Measurements from ENCODE around the gene NUBP1.
"Not testable (repeated sequence)": the region's sequence is repeated elsewhere in the genome, so short reads cannot be mapped to it uniquely, and the experiment has no call there.

NUBP1 gene

GRCh38 chr16:10776923-10777322 is 33.3 kb downstream of the NUBP1 start:
- H3K4me3 ChIP-seq (ENCODE audit: low read length); H3K27me3 ChIP-seq (ENCODE audit: insufficient read depth, low read length); H3K36me3 ChIP-seq (ENCODE audit: insufficient read depth, low read depth, low read length); H3K9me3 ChIP-seq (ENCODE audit: insufficient read depth, low read depth, low read length); H3K4me1 ChIP-seq (ENCODE audit: insufficient read depth, low read length); H3K9ac ChIP-seq (ENCODE audit: low read depth, low read length); H3K27ac ChIP-seq (ENCODE audit: low read length): not testable (repeated sequence)

GRCh38 chr16:10777356-10777755 is 33.7 kb downstream of the NUBP1 start:
- no peaks in the 10 kb centered on the region for H3K4me1 ChIP-seq (ENCODE audit: insufficient read depth, low read length)
- no peaks in the 10 kb centered on the region for H3K27me3 ChIP-seq (ENCODE audit: insufficient read depth, low read length)
- H3K27ac ChIP-seq (ENCODE audit: low read length): no peak overlapping the region
- H3K9ac ChIP-seq (ENCODE audit: low read depth, low read length): no peak overlapping the region
- no peak overlapping the region for H3K4me3 ChIP-seq (ENCODE audit: low read length)
- H3K9me3 ChIP-seq (ENCODE audit: insufficient read depth, low read depth, low read length): 0 out of 2 replicates have a peak, but pooled peaks cover 4% of the 10 kb centered on the region
- no peaks in the 10 kb centered on the region for H3K36me3 ChIP-seq (ENCODE audit: insufficient read depth, low read depth, low read length)

- not testable (repeated sequence) for H3K27me3 ChIP-seq (ENCODE audit: insufficient read depth, low read length); H3K9me3 ChIP-seq (ENCODE audit: insufficient read depth, low read depth, low read length); H3K4me3 ChIP-seq (ENCODE audit: low read length); H3K4me1 ChIP-seq (ENCODE audit: insufficient read depth, low read length); H3K36me3 ChIP-seq (ENCODE audit: insufficient read depth, low read depth, low read length); H3K9ac ChIP-seq (ENCODE audit: low read depth, low read length); H3K27ac ChIP-seq (ENCODE audit: low read length)
Measured at GRCh38 chr16:10779908-10780307, 36.3 kb downstream of the NUBP1 start.

GRCh38 chr16:10780628-10781027 is 37.0 kb downstream of the NUBP1 start:
- no peaks in the 10 kb centered on the region for H3K27me3 ChIP-seq (ENCODE audit: insufficient read depth, low read length)
- no peak overlapping the region for H3K27ac ChIP-seq (ENCODE audit: low read length)
- 0 out of 2 replicates have a peak, but pooled peaks cover 4% of the 10 kb centered on the region for H3K9me3 ChIP-seq (ENCODE audit: insufficient read depth, low read depth, low read length)
- H3K4me1 ChIP-seq (ENCODE audit: insufficient read depth, low read length): no peaks in the 10 kb centered on the region
- H3K36me3 ChIP-seq (ENCODE audit: insufficient read depth, low read depth, low read length): no peaks in the 10 kb centered on the region
- H3K4me3 ChIP-seq (ENCODE audit: low read length): no peak overlapping the region
- no peak overlapping the region for H3K9ac ChIP-seq (ENCODE audit: low read depth, low read length)

- Histone ChIP-seq H3K4me3 (ENCODE audit: low read length) (no peak overlapping the region), H3K27ac (ENCODE audit: low read length) (no peak overlapping the region), H3K4me1 (ENCODE audit: insufficient read depth, low read length) (peaks cover 2% of the 10 kb centered on the region; the same call in 1 of the 2 replicates), H3K9me3 (ENCODE audit: insufficient read depth, low read depth, low read length) (peaks cover 12% of the 10 kb centered on the region; the same call in 1 of the 2 replicates), H3K27me3 (ENCODE audit: insufficient read depth, low read length) (no peaks in the 10 kb centered on the region), H3K36me3 (ENCODE audit: insufficient read depth, low read depth, low read length) (no peaks in the 10 kb centered on the region), H3K9ac (ENCODE audit: low read depth, low read length) (no peak overlapping the region)
Measured at GRCh38 chr16:10782628-10783027, 39.0 kb downstream of the NUBP1 start.

- Histone ChIP-seq H3K27me3 (ENCODE audit: insufficient read depth, low read length) (no peaks in the 10 kb centered on the region), H3K27ac (ENCODE audit: low read length) (no peak overlapping the region), H3K4me3 (ENCODE audit: low read length) (no peak overlapping the region), H3K9me3 (ENCODE audit: insufficient read depth, low read depth, low read length) (peaks cover 7% of the 10 kb centered on the region), H3K4me1 (ENCODE audit: insufficient read depth, low read length) (peaks cover 2% of the 10 kb centered on the region; the same call in 1 of the 2 replicates), H3K9ac (ENCODE audit: low read depth, low read length) (no peak overlapping the region; the same call in 1 of the 2 replicates), H3K36me3 (ENCODE audit: insufficient read depth, low read depth, low read length) (no peaks in the 10 kb centered on the region)
Measured at GRCh38 chr16:10787304-10787703, 43.7 kb downstream of the NUBP1 start.

- not testable (repeated sequence) for H3K36me3 ChIP-seq (ENCODE audit: insufficient read depth, low read depth, low read length); H3K27ac ChIP-seq (ENCODE audit: low read length); H3K9ac ChIP-seq (ENCODE audit: low read depth, low read length); H3K4me1 ChIP-seq (ENCODE audit: insufficient read depth, low read length); H3K27me3 ChIP-seq (ENCODE audit: insufficient read depth, low read length); H3K4me3 ChIP-seq (ENCODE audit: low read length); H3K9me3 ChIP-seq (ENCODE audit: insufficient read depth, low read depth, low read length)
Measured at GRCh38 chr16:10788630-10789029, 45.0 kb downstream of the NUBP1 start.

GRCh38 chr16:10791048-10791447 is 47.4 kb downstream of the NUBP1 start:
- no peak overlapping the region for H3K9ac ChIP-seq (ENCODE audit: low read depth, low read length)
- no peaks in the 10 kb centered on the region for H3K27me3 ChIP-seq (ENCODE audit: insufficient read depth, low read length)
- H3K4me3 ChIP-seq (ENCODE audit: low read length): no peak overlapping the region
- no peaks in the 10 kb centered on the region for H3K36me3 ChIP-seq (ENCODE audit: insufficient read depth, low read depth, low read length)
- no peak overlapping the region for H3K27ac ChIP-seq (ENCODE audit: low read length)
- H3K4me1 ChIP-seq (ENCODE audit: insufficient read depth, low read length): peaks cover 2% of the 10 kb centered on the region; the same call in 1 of the 2 replicates
- H3K9me3 ChIP-seq (ENCODE audit: insufficient read depth, low read depth, low read length): peaks cover 4% of the 10 kb centered on the region

- no peak overlapping the region for H3K9ac ChIP-seq (ENCODE audit: low read depth, low read length)
- no peaks in the 10 kb centered on the region for H3K27me3 ChIP-seq (ENCODE audit: insufficient read depth, low read length)
- H3K4me3 ChIP-seq (ENCODE audit: low read length): no peak overlapping the region
- H3K36me3 ChIP-seq (ENCODE audit: insufficient read depth, low read depth, low read length): no peaks in the 10 kb centered on the region
- H3K27ac ChIP-seq (ENCODE audit: low read length): no peak overlapping the region
- H3K4me1 ChIP-seq (ENCODE audit: insufficient read depth, low read length): no peaks in the 10 kb centered on the region
- H3K9me3 ChIP-seq (ENCODE audit: insufficient read depth, low read depth, low read length): no peaks in the 10 kb centered on the region
Measured at GRCh38 chr16:10799736-10800135, 56.1 kb downstream of the NUBP1 start.

- Histone ChIP-seq H3K36me3 (ENCODE audit: insufficient read depth, low read depth, low read length) (no peaks in the 10 kb centered on the region), H3K27me3 (ENCODE audit: insufficient read depth, low read length) (no peaks in the 10 kb centered on the region), H3K4me1 (ENCODE audit: insufficient read depth, low read length) (no peaks in the 10 kb centered on the region), H3K9ac (ENCODE audit: low read depth, low read length) (no peak overlapping the region), H3K9me3 (ENCODE audit: insufficient read depth, low read depth, low read length) (no peaks in the 10 kb centered on the region), H3K4me3 (ENCODE audit: low read length) (no peak overlapping the region), H3K27ac (ENCODE audit: low read length) (no peak overlapping the region)
Measured at GRCh38 chr16:10805334-10805733, 61.7 kb downstream of the NUBP1 start.

- Histone ChIP-seq H3K9me3 (ENCODE audit: insufficient read depth, low read depth, low read length) (no peaks in the 10 kb centered on the region), H3K27me3 (ENCODE audit: insufficient read depth, low read length) (no peaks in the 10 kb centered on the region), H3K9ac (ENCODE audit: low read depth, low read length) (no peak overlapping the region), H3K36me3 (ENCODE audit: insufficient read depth, low read depth, low read length) (no peaks in the 10 kb centered on the region), H3K4me1 (ENCODE audit: insufficient read depth, low read length) (no peaks in the 10 kb centered on the region), H3K4me3 (ENCODE audit: low read length) (no peak overlapping the region), H3K27ac (ENCODE audit: low read length) (no peak overlapping the region)
Measured at GRCh38 chr16:10806698-10807097, 63.1 kb downstream of the NUBP1 start.

- Histone ChIP-seq H3K4me3 (ENCODE audit: low read length) (no peak overlapping the region), H3K36me3 (ENCODE audit: insufficient read depth, low read depth, low read length) (no peaks in the 10 kb centered on the region), H3K9ac (ENCODE audit: low read depth, low read length) (no peak overlapping the region), H3K27ac (ENCODE audit: low read length) (no peak overlapping the region), H3K27me3 (ENCODE audit: insufficient read depth, low read length) (no peaks in the 10 kb centered on the region), H3K4me1 (ENCODE audit: insufficient read depth, low read length) (no peaks in the 10 kb centered on the region), H3K9me3 (ENCODE audit: insufficient read depth, low read depth, low read length) (no peaks in the 10 kb centered on the region)
Measured at GRCh38 chr16:10808218-10808617, 64.6 kb downstream of the NUBP1 start.

GRCh38 chr16:10808850-10809249 is 65.2 kb downstream of the NUBP1 start:
- Histone ChIP-seq H3K27me3 (ENCODE audit: insufficient read depth, low read length) (no peaks in the 10 kb centered on the region), H3K36me3 (ENCODE audit: insufficient read depth, low read depth, low read length) (no peaks in the 10 kb centered on the region), H3K4me3 (ENCODE audit: low read length) (no peak overlapping the region), H3K4me1 (ENCODE audit: insufficient read depth, low read length) (no peaks in the 10 kb centered on the region), H3K27ac (ENCODE audit: low read length) (no peak overlapping the region), H3K9me3 (ENCODE audit: insufficient read depth, low read depth, low read length) (no peaks in the 10 kb centered on the region), H3K9ac (ENCODE audit: low read depth, low read length) (no peak overlapping the region)
